CD14-positive monocyte (primary cell): ENCODE measurements around the gene NDFIP1. TPM values are rescaled to one million over a fixed set of nuclear protein-coding genes. Genes with fewer than 3 reads are reported as not detected.

Experiments used
- DNase-seq, 3 donors: peaks; one replicate each; pipeline ENCODE4 v3.0.0-alpha.2; 2011 to 2022
- H2AFZ ChIP-seq: 2 replicates; pipeline ENCODE4 v1.6.0; 2012; ENCODE audit warnings: mild to moderate bottlenecking, low read depth, low read length, inconsistent platforms; ENCODE audit not compliant: insufficient read depth, poor library complexity, severe bottlenecking
- H3K27ac ChIP-seq, 2 donors: 1 replicate in 1 of 2; 2 replicates in 1 of 2; pipeline ENCODE4 v1.5.1; 2012 to 2013; ENCODE audit warnings: low read length in 2 of 2, control low read depth in 1 of 2, inconsistent platforms in 1 of 2, low read depth in 1 of 2, mild to moderate bottlenecking in 1 of 2
- H3K27me3 ChIP-seq, 2 donors: one replicate each; pipeline versions ENCODE4 v1.6.0 to v1.6.1; 2011 to 2013; ENCODE audit warnings: low read length in 2 of 2; ENCODE audit not compliant: control insufficient read depth in 2 of 2, insufficient read depth in 2 of 2
- H3K36me3 ChIP-seq, 2 donors: replicated peaks in 1 of 2; 1 replicate in 1 of 2; 2 replicates in 1 of 2; pipeline versions ENCODE4 v1.5.1 to v1.6.1; 2012 to 2013; ENCODE audit warnings: low read length in 2 of 2, control low read depth in 1 of 2, inconsistent platforms in 1 of 2, mild to moderate bottlenecking in 1 of 2; ENCODE audit not compliant: insufficient read depth in 2 of 2, control insufficient read depth in 1 of 2
- H3K4me1 ChIP-seq, 2 donors: 1 replicate in 1 of 2; 2 replicates in 1 of 2; pipeline versions ENCODE4 v1.5.1 to v1.6.1; 2012 to 2013; ENCODE audit warnings: low read length in 2 of 2, control low read depth in 1 of 2, inconsistent platforms in 1 of 2, mild to moderate bottlenecking in 1 of 2, moderate library complexity in 1 of 2; ENCODE audit not compliant: insufficient read depth in 2 of 2, control insufficient read depth in 1 of 2
- H3K4me2 ChIP-seq: replicated peaks from 2 replicates; pipeline ENCODE3; 2012; ENCODE audit warnings: low read length, moderate library complexity, mild to moderate bottlenecking; ENCODE audit not compliant: poor library complexity, severe bottlenecking; ENCODE audit errors: extremely low read depth
- H3K4me3 ChIP-seq, 3 experiments: fragments of 200-600 bp in 1 of 3; sonication (generic) in 1 of 3; replicated peaks in 1 of 3; 1 replicate in 2 of 3; 2 replicates in 1 of 3; pipeline ENCODE4 v1.5.1; 2011 to 2013; ENCODE audit warnings: low read length in 3 of 3, mild to moderate bottlenecking in 3 of 3, control low read depth in 2 of 3, low read depth in 2 of 3, inconsistent platforms in 1 of 3, moderate library complexity in 1 of 3
- H3K79me2 ChIP-seq: 2 replicates; pipeline ENCODE4 v1.6.0; 2012; ENCODE audit warnings: mild to moderate bottlenecking, control low read depth, inconsistent platforms, low read length, moderate library complexity; ENCODE audit not compliant: insufficient read depth
- H3K9ac ChIP-seq: 2 replicates; pipeline ENCODE4 v1.6.0; 2017; ENCODE audit warnings: low read length, mild to moderate bottlenecking; ENCODE audit not compliant: insufficient read depth, poor library complexity, severe bottlenecking
- H3K9me3 ChIP-seq, 2 donors: replicated peaks in 1 of 2; 1 replicate in 1 of 2; 2 replicates in 1 of 2; pipeline versions ENCODE4 v1.5.1 to v1.6.1; 2012 to 2013; ENCODE audit warnings: low read length in 2 of 2, control low read depth in 1 of 2; ENCODE audit not compliant: control insufficient read depth in 1 of 2, insufficient read depth in 1 of 2
- H4K20me1 ChIP-seq: 2 replicates; pipeline ENCODE4 v1.6.0; 2012; ENCODE audit warnings: mild to moderate bottlenecking, low read length, control low read depth, moderate library complexity; ENCODE audit not compliant: insufficient read depth
- H3K27ac Mint-ChIP-seq, 7 donors: one replicate each; pipeline ENCODE4 v1.8.0; 2020; ENCODE audit warnings: mild to moderate bottlenecking in 7 of 7, mixed read lengths in 7 of 7, moderate library complexity in 6 of 7, inconsistent platforms in 2 of 7
- H3K27me3 Mint-ChIP-seq, 3 donors: one replicate each; pipeline ENCODE4 v1.8.0; 2021 to 2022; ENCODE audit warnings: low read depth in 3 of 3, mild to moderate bottlenecking in 3 of 3, mixed read lengths in 3 of 3, moderate library complexity in 3 of 3, inconsistent platforms in 1 of 3
- H3K36me3 Mint-ChIP-seq, 2 donors: one replicate each; pipeline ENCODE4 v1.8.0; 2020; ENCODE audit warnings: mixed read lengths in 2 of 2, inconsistent platforms in 1 of 2, mild to moderate bottlenecking in 1 of 2
- H3K4me1 Mint-ChIP-seq: one replicate; pipeline ENCODE4 v1.8.0; 2020; ENCODE audit warnings: mild to moderate bottlenecking, mixed read lengths
- H3K4me3 Mint-ChIP-seq, 2 donors: one replicate each; pipeline ENCODE4 v1.8.0; 2020; ENCODE audit warnings: mild to moderate bottlenecking in 2 of 2, mixed read lengths in 2 of 2, moderate library complexity in 1 of 2
- H3K9me3 Mint-ChIP-seq, 7 donors: one replicate each; pipeline ENCODE4 v1.8.0; 2020 to 2022; ENCODE audit warnings: mixed read lengths in 7 of 7, mild to moderate bottlenecking in 6 of 7, moderate library complexity in 6 of 7, inconsistent platforms in 2 of 7
- whole genome bisulfite sequencing: methylation state at CpG from one replicate; pipeline ENCODE4 v1.1.5; 2013; ENCODE audit warnings: missing lambda C conversion rate; ENCODE audit not compliant: insufficient coverage; 5-methylcytosine and 5-hydroxymethylcytosine counted together
- intact Hi-C, 2 donors: fragments of 100-400 bp; cut with micrococcal nuclease; formaldehyde crosslinking; loops; one replicate each; pipeline versions ENCODE4 v1.15.0 to v1.15.1; 2023
- polyA plus RNA-seq, 3 donors: library from polyadenylated mRNA; depleted of rRNA in 1 of 3; unstranded in 2 of 3; stranded (reverse) in 1 of 3; fragments of 300-500 nt in 2 of 3; fragments of >200 nt in 1 of 3; fragmentation: Illumina TruSeq in 2 of 3; gene quantifications; 1 replicate in 2 of 3; 2 replicates in 1 of 3; pipeline ENCODE4 v1.2.3, GENCODE V29; 2012 to 2021
- TF ChIP-seq, protein P1 (sequence below): fragments of 200-600 bp; IDR thresholded peaks from one replicate; pipeline ENCODE4 v1.8.0; 2022; ENCODE audit warnings: antibody characterized with exemption, mild to moderate bottlenecking

The NDFIP1 gene
- polyA plus RNA-seq, 3 donors, result 18.4 to 44.4 (median 44.0) TPM

DNA sequence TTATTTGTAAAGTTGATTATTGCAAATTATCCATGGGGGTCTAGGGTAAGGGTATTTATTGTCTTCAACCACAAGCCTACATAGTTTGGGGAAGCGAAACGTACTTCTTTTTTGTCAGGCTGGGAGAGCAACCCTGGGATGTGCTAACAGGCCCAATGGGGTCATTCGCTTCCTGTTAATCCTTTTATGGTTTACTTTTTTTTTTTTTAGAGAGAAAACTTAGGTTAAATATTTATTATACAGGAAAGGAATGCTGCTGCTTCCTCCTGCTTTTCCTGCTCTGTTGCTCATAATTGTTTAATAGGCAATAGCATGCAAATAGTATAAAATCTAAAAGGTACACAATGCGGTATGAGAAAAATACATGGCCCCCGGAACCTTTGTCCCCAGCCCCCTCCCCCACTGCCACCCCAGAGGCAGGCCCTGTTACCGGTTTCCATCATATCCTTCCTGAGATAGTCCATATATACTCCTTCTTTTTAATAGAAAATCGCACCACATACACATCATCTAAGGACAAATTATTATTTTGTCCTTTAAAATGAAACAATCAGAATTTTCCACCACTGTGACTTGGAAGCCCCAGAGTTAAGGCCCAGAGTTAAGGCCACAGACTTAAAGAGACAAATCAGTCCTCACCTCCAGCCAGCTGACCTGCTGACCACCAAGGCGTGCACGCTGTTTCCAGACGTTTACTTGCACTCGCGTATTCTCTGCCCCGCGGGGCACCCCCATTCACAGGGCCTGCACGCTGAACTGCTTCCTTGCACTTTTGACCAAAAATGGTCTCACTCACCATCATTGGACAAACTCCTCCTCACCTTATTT is 83.9 kb downstream of the NDFIP1 start:
- H3K9ac ChIP-seq, result no peak overlapping the region
- no peaks in the 10 kb centered on the region for H3K79me2 ChIP-seq
- no peak overlapping the region for H2AFZ ChIP-seq
- no peaks in the 10 kb centered on the region for H3K9me3 ChIP-seq
- no peak overlapping the region for H3K4me3 ChIP-seq
- no peaks in the 10 kb centered on the region for H4K20me1 ChIP-seq
- Mint-ChIP-seq H3K27ac (peak overlapping the region in 1 of 7 donors; percentile 62), H3K36me3 (no peaks in the 10 kb centered on the region), H3K27me3 (peaks cover 3 to 7% (median 5%) of the 10 kb centered on the region in 3 donors), H3K4me3 (no peak overlapping the region), H3K4me1 (peaks cover 12% of the 10 kb centered on the region), H3K9me3 (peaks cover 0 to 4% (median 2%) of the 10 kb centered on the region in 7 donors)
- no peaks in the 10 kb centered on the region for H3K36me3 ChIP-seq
- intact Hi-C loops, result no loop called here
- TF ChIP-seq, protein P1, sequence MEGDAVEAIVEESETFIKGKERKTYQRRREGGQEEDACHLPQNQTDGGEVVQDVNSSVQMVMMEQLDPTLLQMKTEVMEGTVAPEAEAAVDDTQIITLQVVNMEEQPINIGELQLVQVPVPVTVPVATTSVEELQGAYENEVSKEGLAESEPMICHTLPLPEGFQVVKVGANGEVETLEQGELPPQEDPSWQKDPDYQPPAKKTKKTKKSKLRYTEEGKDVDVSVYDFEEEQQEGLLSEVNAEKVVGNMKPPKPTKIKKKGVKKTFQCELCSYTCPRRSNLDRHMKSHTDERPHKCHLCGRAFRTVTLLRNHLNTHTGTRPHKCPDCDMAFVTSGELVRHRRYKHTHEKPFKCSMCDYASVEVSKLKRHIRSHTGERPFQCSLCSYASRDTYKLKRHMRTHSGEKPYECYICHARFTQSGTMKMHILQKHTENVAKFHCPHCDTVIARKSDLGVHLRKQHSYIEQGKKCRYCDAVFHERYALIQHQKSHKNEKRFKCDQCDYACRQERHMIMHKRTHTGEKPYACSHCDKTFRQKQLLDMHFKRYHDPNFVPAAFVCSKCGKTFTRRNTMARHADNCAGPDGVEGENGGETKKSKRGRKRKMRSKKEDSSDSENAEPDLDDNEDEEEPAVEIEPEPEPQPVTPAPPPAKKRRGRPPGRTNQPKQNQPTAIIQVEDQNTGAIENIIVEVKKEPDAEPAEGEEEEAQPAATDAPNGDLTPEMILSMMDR, result no peak
- no peak overlapping the region for H3K27ac ChIP-seq
- DNase-seq, result no peak
- H3K4me1 ChIP-seq, result peaks cover 0 to 8% of the 10 kb centered on the region in 2 donors
- WGBS, result 93% methylated on average over 9 of the region's 15 CpGs
- H3K4me2 ChIP-seq, result no peak overlapping the region
- H3K27me3 ChIP-seq, result peaks cover 0 to 4% of the 10 kb centered on the region in 2 donors

DNA sequence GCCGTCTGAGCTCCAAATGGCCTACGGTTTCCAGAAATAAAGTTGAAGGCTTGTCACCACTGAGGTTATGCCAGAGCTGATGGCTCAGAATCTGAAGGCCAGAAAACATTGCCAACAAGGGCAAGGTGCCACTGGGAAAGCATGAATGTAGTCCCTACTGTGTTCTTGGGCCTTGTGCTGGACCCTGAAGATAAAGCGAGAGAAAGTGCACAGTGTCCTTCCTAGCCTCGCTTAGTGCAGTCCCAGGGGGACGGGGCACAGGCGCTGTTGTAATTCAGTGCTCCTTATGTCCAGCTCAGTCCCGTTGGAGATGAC is 84.5 kb downstream of the NDFIP1 start:
- Histone ChIP-seq H3K9me3 (no peaks in the 10 kb centered on the region), H3K79me2 (no peaks in the 10 kb centered on the region), H4K20me1 (no peaks in the 10 kb centered on the region), H3K4me2 (no peak overlapping the region), H3K36me3 (no peaks in the 10 kb centered on the region), H3K27me3 (peaks cover 0 to under 1% of the 10 kb centered on the region in 2 donors), H3K4me3 (no peak overlapping the region), H3K4me1 (peaks cover 0 to 8% of the 10 kb centered on the region in 2 donors), H3K27ac (no peak overlapping the region), H3K9ac (no peak overlapping the region), H2AFZ (no peak overlapping the region)
- no peak for DNase-seq
- H3K9me3 Mint-ChIP-seq, result peaks cover 0 to 4% (median 2%) of the 10 kb centered on the region in 7 donors
- intact Hi-C loops, result no loop called here
- TF ChIP-seq, protein P1, result no peak
- H3K4me3 Mint-ChIP-seq, result no peak overlapping the region
- H3K4me1 Mint-ChIP-seq, result peaks cover 12% of the 10 kb centered on the region
- no peak overlapping the region for H3K27ac Mint-ChIP-seq
- no peaks in the 10 kb centered on the region for H3K36me3 Mint-ChIP-seq
- WGBS, result 96% methylated on average over 3 of the region's 7 CpGs
- H3K27me3 Mint-ChIP-seq, result peaks cover 2 to 7% (median 3%) of the 10 kb centered on the region in 3 donors
